Measurements from ENCODE around the gene NPEPL1. TPM values are rescaled to one million over a fixed set of nuclear protein-coding genes. Genes with fewer than 3 reads are reported as not detected.

The NPEPL1 gene
- total RNA-seq, 1 experiment from 2014 or later = 18.1 TPM

DNA sequence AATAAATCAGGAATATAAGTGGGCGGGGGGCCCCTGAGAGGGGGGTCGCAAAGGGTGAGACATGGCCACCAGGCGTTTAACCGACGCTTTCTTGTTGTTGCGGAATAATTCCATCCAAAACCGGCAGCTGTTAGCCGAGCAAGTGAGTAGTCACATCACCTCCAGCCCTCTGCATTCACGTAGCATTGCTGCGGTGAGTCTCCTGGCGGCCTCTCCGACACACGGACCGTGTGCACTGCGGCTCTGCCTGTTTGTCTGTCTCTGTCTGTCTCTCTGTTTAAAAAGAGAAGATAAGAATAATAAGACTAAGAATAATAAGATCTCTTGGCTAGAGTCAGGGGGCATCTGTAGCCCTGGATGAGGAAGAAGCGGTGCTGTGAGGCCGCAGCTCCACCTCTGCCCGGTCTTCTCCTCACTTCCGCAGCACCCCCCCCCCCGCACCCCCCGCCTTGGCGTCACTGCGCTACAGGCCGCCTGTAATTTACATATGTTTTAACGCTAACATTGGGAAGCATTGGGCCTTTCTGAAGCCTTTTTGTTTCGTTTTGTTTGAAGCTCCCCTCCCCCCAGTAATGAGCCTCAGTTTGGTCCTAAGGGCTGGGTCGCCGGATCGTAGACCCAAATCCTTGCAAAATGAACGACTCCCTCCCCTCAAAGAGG, 40.5 kb upstream of the NPEPL1 start:
- Mint-ChIP-seq H3K27ac (ENCODE audit: unreplicated experiment) (peak overlapping the region; percentile 83), H3K4me1 (ENCODE audit: low read depth, unreplicated experiment) (peaks cover 21% of the 10 kb centered on the region), H3K36me3 (ENCODE audit: insufficient read depth, unreplicated experiment) (peaks cover 37% of the 10 kb centered on the region), H3K4me3 (ENCODE audit: low read depth, unreplicated experiment) (peak overlapping the region; percentile 97), H3K27me3 (ENCODE audit: unreplicated experiment) (no peaks in the 10 kb centered on the region), H3K9me3 (ENCODE audit: low read depth, unreplicated experiment) (no peaks in the 10 kb centered on the region)
- no TSS peak for BruUV-seq (replicated peaks)
- intact Hi-C loops (cut with micrococcal nuclease; ENCODE audit: unreplicated experiment) = loop anchor here (5.0 kb wide), 1 partner anchor 415 kb away; no protein-coding TSS in a partner anchor
- CTCF ChIA-PET = interaction anchor here (0.6 to 1.8 kb wide), 15 partner anchors 9 to 853 kb away, joined by 3 to 12 read pairs (median 4); partner anchors contain the start of gene VAPB
- TF ChIP-seq, protein P1, sequence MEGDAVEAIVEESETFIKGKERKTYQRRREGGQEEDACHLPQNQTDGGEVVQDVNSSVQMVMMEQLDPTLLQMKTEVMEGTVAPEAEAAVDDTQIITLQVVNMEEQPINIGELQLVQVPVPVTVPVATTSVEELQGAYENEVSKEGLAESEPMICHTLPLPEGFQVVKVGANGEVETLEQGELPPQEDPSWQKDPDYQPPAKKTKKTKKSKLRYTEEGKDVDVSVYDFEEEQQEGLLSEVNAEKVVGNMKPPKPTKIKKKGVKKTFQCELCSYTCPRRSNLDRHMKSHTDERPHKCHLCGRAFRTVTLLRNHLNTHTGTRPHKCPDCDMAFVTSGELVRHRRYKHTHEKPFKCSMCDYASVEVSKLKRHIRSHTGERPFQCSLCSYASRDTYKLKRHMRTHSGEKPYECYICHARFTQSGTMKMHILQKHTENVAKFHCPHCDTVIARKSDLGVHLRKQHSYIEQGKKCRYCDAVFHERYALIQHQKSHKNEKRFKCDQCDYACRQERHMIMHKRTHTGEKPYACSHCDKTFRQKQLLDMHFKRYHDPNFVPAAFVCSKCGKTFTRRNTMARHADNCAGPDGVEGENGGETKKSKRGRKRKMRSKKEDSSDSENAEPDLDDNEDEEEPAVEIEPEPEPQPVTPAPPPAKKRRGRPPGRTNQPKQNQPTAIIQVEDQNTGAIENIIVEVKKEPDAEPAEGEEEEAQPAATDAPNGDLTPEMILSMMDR (IDR thresholded peaks at IDR 0.05; ENCODE audit: unreplicated experiment) = no peak
- DNase-seq = peak; percentile 49

DNA sequence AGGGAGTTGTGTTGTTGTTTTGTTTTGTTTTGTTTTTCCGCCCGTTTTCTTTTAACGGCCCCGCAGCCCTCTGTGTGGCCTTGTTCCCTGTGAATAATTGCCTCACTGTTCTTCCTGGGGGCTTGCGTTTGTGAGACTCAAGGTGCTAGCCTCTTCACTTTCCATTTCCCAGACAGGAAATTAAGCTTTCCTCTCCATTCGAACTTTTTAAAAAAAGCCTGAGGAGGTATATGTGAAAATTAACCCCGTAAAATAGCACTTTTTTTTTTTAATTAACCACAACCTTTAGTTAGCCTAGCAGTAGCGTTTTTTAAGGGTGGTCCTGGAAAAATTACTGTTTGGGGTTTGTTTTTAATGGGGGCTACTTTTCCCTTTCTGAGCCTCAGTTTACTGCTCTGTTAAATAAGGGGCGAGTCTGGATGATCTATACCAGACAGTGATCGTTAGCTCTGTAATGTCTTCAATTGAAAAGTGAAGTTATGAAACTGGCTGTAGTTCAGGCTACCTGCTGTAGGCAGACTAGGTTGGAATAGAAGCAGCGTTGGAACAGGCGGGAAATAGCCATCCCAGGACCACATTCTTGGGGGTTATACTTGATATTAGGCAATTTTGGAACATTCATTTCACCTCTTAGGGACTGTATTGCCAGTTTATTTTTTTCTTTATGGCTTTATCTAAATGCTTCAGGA, 39.9 kb upstream of the NPEPL1 start:
- CTCF ChIA-PET = interaction anchor here (0.7 to 1.0 kb wide), 4 partner anchors 8 to 853 kb away, joined by 4 to 5 read pairs (median 4); no protein-coding TSS in a partner anchor
- DNase-seq = no peak
- H3K9me3 Mint-ChIP-seq (ENCODE audit: low read depth, unreplicated experiment) = no peaks in the 10 kb centered on the region
- intact Hi-C loops (cut with micrococcal nuclease; ENCODE audit: unreplicated experiment) = loop anchor here (5.0 kb wide), 1 partner anchor 415 kb away; no protein-coding TSS in a partner anchor
- BruUV-seq (replicated peaks) = TSS peak; percentile 14
- peak overlapping the region; percentile 83 for H3K27ac Mint-ChIP-seq (ENCODE audit: unreplicated experiment)
- peak overlapping the region; percentile 97 for H3K4me3 Mint-ChIP-seq (ENCODE audit: low read depth, unreplicated experiment)
- peaks cover 37% of the 10 kb centered on the region for H3K36me3 Mint-ChIP-seq (ENCODE audit: insufficient read depth, unreplicated experiment)
- H3K4me1 Mint-ChIP-seq (ENCODE audit: low read depth, unreplicated experiment) = peaks cover 28% of the 10 kb centered on the region
- no peaks in the 10 kb centered on the region for H3K27me3 Mint-ChIP-seq (ENCODE audit: unreplicated experiment)
- TF ChIP-seq, protein P1 (IDR thresholded peaks at IDR 0.05; ENCODE audit: unreplicated experiment) = no peak

DNA sequence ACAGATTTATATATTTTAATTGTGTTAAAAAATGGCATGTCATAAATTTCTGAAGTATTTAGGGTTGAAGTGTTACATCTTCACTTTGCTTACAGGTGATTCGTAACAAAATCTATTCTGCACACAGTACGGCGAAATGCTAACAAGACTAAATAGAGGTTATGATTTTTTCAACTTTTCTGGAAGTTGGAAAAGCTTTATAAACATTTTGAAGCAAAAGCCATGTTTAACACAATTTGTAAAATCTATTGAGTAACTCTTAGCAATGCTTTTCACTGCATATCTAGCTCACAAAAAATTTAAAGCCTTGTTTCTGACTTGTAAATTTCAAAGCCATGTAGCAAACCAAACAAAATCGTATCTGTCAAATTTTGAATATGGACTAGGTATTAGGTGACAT, 38.3 kb upstream of the NPEPL1 start:
- TF ChIP-seq, protein P1 (IDR thresholded peaks at IDR 0.05; ENCODE audit: unreplicated experiment) = no peak
- peaks cover 39% of the 10 kb centered on the region for H3K36me3 Mint-ChIP-seq (ENCODE audit: insufficient read depth, unreplicated experiment)
- intact Hi-C loops (cut with micrococcal nuclease; ENCODE audit: unreplicated experiment) = loop anchor here (5.0 kb wide), 1 partner anchor 417 kb away; no protein-coding TSS in a partner anchor
- no TSS peak for BruUV-seq (replicated peaks)
- CTCF ChIA-PET = interaction anchor here (0.7 kb wide), 1 partner anchor 15 kb away, joined by 3 read pairs; no protein-coding TSS in a partner anchor
- H3K4me1 Mint-ChIP-seq (ENCODE audit: low read depth, unreplicated experiment) = peaks cover 31% of the 10 kb centered on the region
- no peaks in the 10 kb centered on the region for H3K9me3 Mint-ChIP-seq (ENCODE audit: low read depth, unreplicated experiment)
- H3K4me3 Mint-ChIP-seq (ENCODE audit: low read depth, unreplicated experiment) = no peak overlapping the region
- no peak for DNase-seq
- H3K27ac Mint-ChIP-seq (ENCODE audit: unreplicated experiment) = no peak overlapping the region
- H3K27me3 Mint-ChIP-seq (ENCODE audit: unreplicated experiment) = no peaks in the 10 kb centered on the region

DNA sequence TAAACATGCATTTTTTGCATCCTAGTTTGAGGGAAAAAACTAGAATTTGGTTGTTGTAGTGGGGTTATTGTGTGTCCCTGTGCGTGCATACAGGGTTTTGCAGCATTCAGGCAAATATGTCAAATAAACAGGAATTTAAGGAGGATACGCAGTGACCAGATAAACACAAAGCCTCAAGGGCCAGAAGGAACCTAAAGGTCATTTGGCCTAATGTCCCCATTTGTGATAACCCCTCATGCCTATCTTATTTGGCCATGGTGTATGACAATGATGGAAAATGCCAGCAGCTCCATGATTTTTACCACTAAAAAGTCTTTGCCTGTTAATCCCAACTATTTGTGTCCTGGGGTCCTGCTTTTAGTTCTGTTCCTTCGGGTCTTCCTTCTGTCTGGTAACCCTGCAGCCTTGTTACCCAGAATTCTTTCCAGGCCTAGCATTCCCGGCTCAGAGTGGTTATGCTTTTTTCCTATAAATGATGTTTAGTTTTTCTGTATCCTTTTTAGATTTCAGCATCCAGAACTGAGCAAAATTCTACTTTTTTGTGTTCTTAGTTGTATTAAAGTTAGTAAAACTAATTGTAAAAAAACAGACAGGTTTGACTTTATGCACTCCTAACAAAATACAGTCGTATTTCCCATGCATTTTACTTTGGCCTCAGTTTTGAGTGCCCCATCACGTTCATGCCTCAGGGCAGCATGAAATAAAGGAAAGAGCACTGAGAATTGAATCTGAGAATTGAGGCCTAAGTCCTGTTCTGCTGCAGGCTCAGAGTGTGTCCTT, 37.1 kb upstream of the NPEPL1 start:
- H3K27ac Mint-ChIP-seq (ENCODE audit: unreplicated experiment) = no peak overlapping the region
- TF ChIP-seq, protein P1 (IDR thresholded peaks at IDR 0.05; ENCODE audit: unreplicated experiment) = no peak
- intact Hi-C loops (cut with micrococcal nuclease; ENCODE audit: unreplicated experiment) = loop anchor here (5.0 kb wide), 1 partner anchor 218 kb away; no protein-coding TSS in a partner anchor
- H3K4me3 Mint-ChIP-seq (ENCODE audit: low read depth, unreplicated experiment) = no peak overlapping the region
- H3K4me1 Mint-ChIP-seq (ENCODE audit: low read depth, unreplicated experiment) = peaks cover 40% of the 10 kb centered on the region
- H3K27me3 Mint-ChIP-seq (ENCODE audit: unreplicated experiment) = no peaks in the 10 kb centered on the region
- H3K9me3 Mint-ChIP-seq (ENCODE audit: low read depth, unreplicated experiment) = no peaks in the 10 kb centered on the region
- BruUV-seq (replicated peaks) = no TSS peak
- DNase-seq = no peak
- CTCF ChIA-PET = no interaction called here
- peaks cover 41% of the 10 kb centered on the region for H3K36me3 Mint-ChIP-seq (ENCODE audit: insufficient read depth, unreplicated experiment)

All from Calu3 (cell line).